Measurements from ENCODE around the gene ALDH7A1.
"Not testable (repeated sequence)": the region's sequence is repeated elsewhere in the genome, so short reads cannot be mapped to it uniquely, and the experiment has no call there.

The ALDH7A1 gene

GRCh38 chr5:126527892-126528291, 67.1 kb downstream of the ALDH7A1 start:
- DNase-seq = no peak

GRCh38 chr5:126527158-126527557, 67.9 kb downstream of the ALDH7A1 start:
- DNase-seq = no peak

GRCh38 chr5:126526493-126526892, 68.5 kb downstream of the ALDH7A1 start:
- no peak for DNase-seq

- DNase-seq = no peak
Observed at GRCh38 chr5:126525630-126526245, 69.3 kb downstream of the ALDH7A1 start.

GRCh38 chr5:126523818-126524510, 71.1 kb downstream of the ALDH7A1 start:
- no peak for DNase-seq

- DNase-seq = no peak
Observed at GRCh38 chr5:126521130-126521529, 73.9 kb downstream of the ALDH7A1 start.

GRCh38 chr5:126520593-126520953, 74.4 kb downstream of the ALDH7A1 start:
- DNase-seq = no peak

GRCh38 chr5:126519637-126520592, 75.1 kb downstream of the ALDH7A1 start:
- DNase-seq = no peak

GRCh38 chr5:126519223-126519622, 75.8 kb downstream of the ALDH7A1 start:
- DNase-seq = not testable (repeated sequence)

- no peak for DNase-seq
Observed at GRCh38 chr5:126516852-126517251, 78.2 kb downstream of the ALDH7A1 start.

GRCh38 chr5:126516133-126516532, 78.9 kb downstream of the ALDH7A1 start:
- no peak for DNase-seq

GRCh38 chr5:126515337-126515736, 79.7 kb downstream of the ALDH7A1 start:
- DNase-seq = no peak

- DNase-seq = no peak
Observed at GRCh38 chr5:126514558-126515141, 80.4 kb downstream of the ALDH7A1 start.

GRCh38 chr5:126514131-126514557, 80.9 kb downstream of the ALDH7A1 start:
- DNase-seq = no peak

GRCh38 chr5:126513703-126514102, 81.3 kb downstream of the ALDH7A1 start:
- no peak for DNase-seq

- no peak for DNase-seq
Observed at GRCh38 chr5:126513302-126513701, 81.7 kb downstream of the ALDH7A1 start.

- no peak for DNase-seq
Observed at GRCh38 chr5:126512451-126512850, 82.6 kb downstream of the ALDH7A1 start.

GRCh38 chr5:126511961-126512360, 83.1 kb downstream of the ALDH7A1 start:
- DNase-seq = no peak

GRCh38 chr5:126509339-126509738, 85.7 kb downstream of the ALDH7A1 start:
- no peak for DNase-seq

GRCh38 chr5:126508962-126509279, 86.1 kb downstream of the ALDH7A1 start:
- DNase-seq = peak; percentile 22 to 34

- no peak for DNase-seq
Observed at GRCh38 chr5:126508251-126508961, 86.6 kb downstream of the ALDH7A1 start.

- no peak for DNase-seq
Observed at GRCh38 chr5:126506079-126506478, 88.9 kb downstream of the ALDH7A1 start.

Measured in AML-193 (cell line).